ENCODE results near the gene CCDC68. TPM values are rescaled to one million over a fixed set of nuclear protein-coding genes. Genes with fewer than 3 reads are reported as not detected.

CCDC68 gene
- total RNA-seq, 1 experiment from 2014 or later = 6.9 TPM

DNA sequence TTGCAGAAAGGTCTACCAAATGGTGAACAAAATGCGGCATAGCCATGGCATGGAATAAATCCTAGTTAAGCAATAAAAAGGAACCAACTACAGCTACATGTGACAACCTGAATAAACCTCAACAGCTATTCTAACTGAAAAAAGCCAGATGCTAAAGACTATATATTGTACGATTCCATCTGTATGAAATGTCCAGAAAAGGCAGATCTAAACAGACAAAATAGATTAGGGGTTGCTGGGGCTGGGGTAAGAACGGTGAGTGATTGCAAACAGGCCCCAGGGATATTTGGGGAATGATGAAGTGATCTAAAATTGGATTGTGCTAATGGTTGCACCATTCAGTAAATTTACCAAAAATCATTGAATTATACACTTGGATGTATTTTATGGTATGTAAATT is 2.8 kb downstream of the CCDC68 start:
- Mint-ChIP-seq H3K36me3 (ENCODE audit: insufficient read depth, unreplicated experiment) (no peaks in the 10 kb centered on the region), H3K4me3 (ENCODE audit: unreplicated experiment) (no peak overlapping the region), H3K9me3 (ENCODE audit: unreplicated experiment) (no peaks in the 10 kb centered on the region), H3K4me1 (ENCODE audit: low read depth, unreplicated experiment) (peaks cover 14% of the 10 kb centered on the region), H3K27me3 (ENCODE audit: insufficient read depth, unreplicated experiment) (no peaks in the 10 kb centered on the region), H3K27ac (ENCODE audit: unreplicated experiment) (no peak overlapping the region)
- Histone ChIP-seq H3K36me3 (ENCODE audit: control insufficient read depth, insufficient read depth, low read length) (no peaks in the 10 kb centered on the region), H3K27me3 (replicated peaks; ENCODE audit: control insufficient read depth, insufficient read depth, low read length) (no peaks in the 10 kb centered on the region), H3K9me3 (no peaks in the 10 kb centered on the region), H3K4me1 (peaks cover 8% of the 10 kb centered on the region; the same call in 1 of the 2 replicates), H3K4me3 (ENCODE audit: low read depth, low read length) (no peak overlapping the region)
- intact Hi-C loops (cut with micrococcal nuclease; ENCODE audit: unreplicated experiment) = no loop called here
- no peak for DNase-seq
- POLR2A ChIA-PET = no interaction called here
- BruUV-seq (replicated peaks) = no TSS peak
- TF ChIP-seq, protein P1, sequence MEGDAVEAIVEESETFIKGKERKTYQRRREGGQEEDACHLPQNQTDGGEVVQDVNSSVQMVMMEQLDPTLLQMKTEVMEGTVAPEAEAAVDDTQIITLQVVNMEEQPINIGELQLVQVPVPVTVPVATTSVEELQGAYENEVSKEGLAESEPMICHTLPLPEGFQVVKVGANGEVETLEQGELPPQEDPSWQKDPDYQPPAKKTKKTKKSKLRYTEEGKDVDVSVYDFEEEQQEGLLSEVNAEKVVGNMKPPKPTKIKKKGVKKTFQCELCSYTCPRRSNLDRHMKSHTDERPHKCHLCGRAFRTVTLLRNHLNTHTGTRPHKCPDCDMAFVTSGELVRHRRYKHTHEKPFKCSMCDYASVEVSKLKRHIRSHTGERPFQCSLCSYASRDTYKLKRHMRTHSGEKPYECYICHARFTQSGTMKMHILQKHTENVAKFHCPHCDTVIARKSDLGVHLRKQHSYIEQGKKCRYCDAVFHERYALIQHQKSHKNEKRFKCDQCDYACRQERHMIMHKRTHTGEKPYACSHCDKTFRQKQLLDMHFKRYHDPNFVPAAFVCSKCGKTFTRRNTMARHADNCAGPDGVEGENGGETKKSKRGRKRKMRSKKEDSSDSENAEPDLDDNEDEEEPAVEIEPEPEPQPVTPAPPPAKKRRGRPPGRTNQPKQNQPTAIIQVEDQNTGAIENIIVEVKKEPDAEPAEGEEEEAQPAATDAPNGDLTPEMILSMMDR (IDR thresholded peaks at IDR 0.05; ENCODE audit: insufficient read depth in 1 of 2, low read depth in 1 of 2, low read length in 1 of 2, severe bottlenecking in 1 of 2, unreplicated experiment in 1 of 2) = no peak
- CTCF ChIA-PET = no interaction called here

DNA sequence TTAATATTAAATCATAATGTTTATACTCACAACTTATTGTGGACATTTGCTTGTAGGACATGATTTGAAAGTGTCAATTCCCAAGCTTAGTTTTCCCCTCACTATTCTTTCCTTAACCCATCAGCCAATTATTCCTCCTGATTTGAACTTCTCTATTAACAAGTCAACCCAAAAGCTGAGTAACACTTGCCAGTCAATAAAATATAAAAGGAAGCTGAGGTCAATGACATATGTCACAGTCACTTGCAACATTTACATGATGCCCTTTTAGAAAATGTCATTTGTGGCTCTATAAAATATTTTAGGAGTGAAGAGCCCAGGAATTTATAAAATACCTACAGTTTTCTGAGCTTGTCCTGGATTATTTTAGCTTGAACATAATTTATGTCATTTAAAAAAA is 7.2 kb downstream of the CCDC68 start:
- CTCF ChIA-PET = no interaction called here
- Mint-ChIP-seq H3K4me1 (ENCODE audit: low read depth, unreplicated experiment) (peaks cover 7% of the 10 kb centered on the region), H3K27me3 (ENCODE audit: insufficient read depth, unreplicated experiment) (no peaks in the 10 kb centered on the region), H3K9me3 (ENCODE audit: unreplicated experiment) (no peaks in the 10 kb centered on the region), H3K27ac (ENCODE audit: unreplicated experiment) (no peak overlapping the region), H3K36me3 (ENCODE audit: insufficient read depth, unreplicated experiment) (no peaks in the 10 kb centered on the region), H3K4me3 (ENCODE audit: unreplicated experiment) (no peak overlapping the region)
- Histone ChIP-seq H3K4me1 (peaks cover 3% of the 10 kb centered on the region; the same call in 1 of the 2 replicates), H3K9me3 (no peaks in the 10 kb centered on the region), H3K36me3 (ENCODE audit: control insufficient read depth, insufficient read depth, low read length) (no peaks in the 10 kb centered on the region), H3K4me3 (ENCODE audit: low read depth, low read length) (no peak overlapping the region), H3K27me3 (replicated peaks; ENCODE audit: control insufficient read depth, insufficient read depth, low read length) (no peaks in the 10 kb centered on the region)
- no peak for DNase-seq
- intact Hi-C loops (cut with micrococcal nuclease; ENCODE audit: unreplicated experiment) = no loop called here
- TF ChIP-seq, protein P1 (IDR thresholded peaks at IDR 0.05; ENCODE audit: insufficient read depth in 1 of 2, low read depth in 1 of 2, low read length in 1 of 2, severe bottlenecking in 1 of 2, unreplicated experiment in 1 of 2) = no peak
- POLR2A ChIA-PET = no interaction called here
- BruUV-seq (replicated peaks) = no TSS peak

DNA sequence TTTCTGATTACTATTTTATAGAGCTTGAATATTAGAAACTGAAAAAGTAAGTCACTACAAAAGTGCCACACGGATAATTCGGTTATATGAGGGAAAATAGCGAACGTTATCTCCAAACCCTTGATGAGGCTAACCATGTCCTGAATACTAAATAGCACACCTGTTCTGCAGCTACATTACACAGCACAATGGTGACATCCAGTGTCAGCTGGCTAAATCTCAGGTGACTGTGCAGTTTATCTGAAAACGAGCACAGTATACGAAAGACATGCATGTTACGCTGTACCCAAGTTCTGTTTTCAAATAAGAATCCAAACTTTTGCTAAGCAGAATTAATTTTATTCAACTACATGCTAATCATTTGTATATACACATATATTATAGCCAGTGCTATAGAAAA is 9.0 kb downstream of the CCDC68 start:
- Mint-ChIP-seq H3K4me3 (ENCODE audit: unreplicated experiment) (no peak overlapping the region), H3K9me3 (ENCODE audit: unreplicated experiment) (no peaks in the 10 kb centered on the region), H3K27me3 (ENCODE audit: insufficient read depth, unreplicated experiment) (no peaks in the 10 kb centered on the region), H3K36me3 (ENCODE audit: insufficient read depth, unreplicated experiment) (no peaks in the 10 kb centered on the region), H3K27ac (ENCODE audit: unreplicated experiment) (no peak overlapping the region), H3K4me1 (ENCODE audit: low read depth, unreplicated experiment) (peaks cover 7% of the 10 kb centered on the region)
- Histone ChIP-seq H3K4me1 (peaks cover 6% of the 10 kb centered on the region), H3K9me3 (no peaks in the 10 kb centered on the region), H3K27me3 (replicated peaks; ENCODE audit: control insufficient read depth, insufficient read depth, low read length) (no peaks in the 10 kb centered on the region), H3K36me3 (ENCODE audit: control insufficient read depth, insufficient read depth, low read length) (no peaks in the 10 kb centered on the region), H3K4me3 (ENCODE audit: low read depth, low read length) (no peak overlapping the region)
- TF ChIP-seq, protein P1 (IDR thresholded peaks at IDR 0.05; ENCODE audit: insufficient read depth in 1 of 2, low read depth in 1 of 2, low read length in 1 of 2, severe bottlenecking in 1 of 2, unreplicated experiment in 1 of 2) = no peak
- DNase-seq = peak in 1 of 2 experiments; percentile 9
- ChIA-PET CTCF (interaction anchor here (1.0 kb wide), 1 partner anchor 271 kb away, joined by 3 read pairs; no protein-coding TSS in a partner anchor), POLR2A (no interaction called here)
- intact Hi-C loops (cut with micrococcal nuclease; ENCODE audit: unreplicated experiment) = loop anchor here (1.0 kb wide), 1 partner anchor 271 kb away; no protein-coding TSS in a partner anchor
- no TSS peak for BruUV-seq (replicated peaks)

Measured in Caco-2 (cell line).